H1 (cell line): ENCODE results near the gene CYLD. TPM values are rescaled to one million over a fixed set of nuclear protein-coding genes. Genes with fewer than 3 reads are reported as not detected.
A peak's percentile ranks its signal among the peaks of the same experiment; 100 is the strongest.

Source experiments
- CTCF ChIA-PET: fragments of 300-600 bp; sonication (Branson Sonifier 250); formaldehyde crosslinking; loops from one replicate; lab custom pipeline; 2021; ENCODE audit not compliant: partially characterized antibody; lab: Charles Lee
- POLR2A ChIA-PET: fragments of 300-600 bp; sonication (Branson Sonifier 250); formaldehyde crosslinking; loops from one replicate; lab custom pipeline; 2021; ENCODE audit warnings: inconsistent platforms; ENCODE audit not compliant: partially characterized antibody; lab: Charles Lee
- DNase-seq, 2 experiments: peaks; one replicate each; pipeline versions ENCODE4 v3.0.0 to v3.0.0-alpha.2; 2010 to 2022; ENCODE audit warnings: low spot score in 2 of 2, low read depth in 1 of 2, mixed read lengths in 1 of 2
- FAIRE-seq: peaks from 2 replicates; lab custom pipeline; 2011; peaks lifted over from hg19 to GRCh38; lab: Jason Lieb, UNC
- H2AFZ ChIP-seq: 2 replicates; pipeline ENCODE4 v1.8.1; 2012; ENCODE audit warnings: low read length, inconsistent platforms
- H2AK5ac ChIP-seq: 2 replicates; pipeline ENCODE4 v1.6.1; 2013; ENCODE audit warnings: low read depth, low read length
- H2BK120ac ChIP-seq: replicated peaks from 2 replicates; pipeline ENCODE3; 2013; ENCODE audit warnings: low read depth, low read length, inconsistent platforms
- H2BK12ac ChIP-seq: 2 replicates; pipeline ENCODE4 v1.6.1; 2013; ENCODE audit warnings: low read depth, low read length
- H2BK15ac ChIP-seq: 2 replicates; pipeline ENCODE4 v1.6.1; 2013; ENCODE audit warnings: low read length
- H2BK20ac ChIP-seq: 2 replicates; pipeline ENCODE4 v1.6.1; 2013; ENCODE audit warnings: low read length
- H2BK5ac ChIP-seq: 2 replicates; pipeline ENCODE4 v1.6.1; 2013; ENCODE audit warnings: low read depth, low read length
- H3K14ac ChIP-seq: 2 replicates; pipeline ENCODE4 v1.6.1; 2013; ENCODE audit warnings: inconsistent platforms; ENCODE audit not compliant: insufficient read length
- H3K18ac ChIP-seq: 2 replicates; pipeline ENCODE4 v1.6.1; 2013; ENCODE audit warnings: low read length; ENCODE audit errors: extremely low read depth
- H3K23ac ChIP-seq: 2 replicates; pipeline ENCODE4 v1.6.1; 2013; ENCODE audit warnings: inconsistent platforms; ENCODE audit not compliant: insufficient read length
- H3K23me2 ChIP-seq: 2 replicates; pipeline ENCODE4 v1.6.1; 2013; ENCODE audit warnings: low read depth, low read length
- H3K27ac ChIP-seq: 2 replicates; pipeline ENCODE4 v1.6.1; 2011; ENCODE audit warnings: low read depth, low read length, inconsistent platforms
- H3K27me3 ChIP-seq, 4 experiments: replicated peaks in 1 of 4; 1 replicate in 1 of 4; 2 replicates in 3 of 4; pipeline versions ENCODE4 v1.6.1 to v1.8.1; 2011 to 2013; ENCODE audit warnings: low read length in 3 of 4, mild to moderate bottlenecking in 3 of 4, inconsistent platforms in 2 of 4, mixed read lengths in 2 of 4, moderate library complexity in 1 of 4; ENCODE audit not compliant: control insufficient read depth in 3 of 4, insufficient read depth in 3 of 4; ENCODE audit errors: extremely low read depth in 1 of 4
- H3K36me3 ChIP-seq, 4 experiments: 2 replicates each; pipeline versions ENCODE4 v1.6.1 to v1.8.1; 2011 to 2013; ENCODE audit warnings: mild to moderate bottlenecking in 4 of 4, low read length in 3 of 4, moderate library complexity in 2 of 4, control low read depth in 1 of 4, inconsistent platforms in 1 of 4; ENCODE audit not compliant: insufficient read depth in 4 of 4, control insufficient read depth in 2 of 4
- H3K4ac ChIP-seq: replicated peaks from 2 replicates; pipeline ENCODE3; 2013; ENCODE audit warnings: low read length, low read depth, mixed read lengths, inconsistent platforms; ENCODE audit not compliant: insufficient read length
- H3K4me1 ChIP-seq, 4 experiments: replicated peaks in 1 of 4; 1 replicate in 1 of 4; 2 replicates in 3 of 4; pipeline versions ENCODE4 v1.6.1 to v1.8.1; 2011 to 2013; ENCODE audit warnings: low read length in 3 of 4, inconsistent platforms in 2 of 4, mixed read lengths in 1 of 4; ENCODE audit not compliant: insufficient read depth in 4 of 4, control insufficient read depth in 3 of 4
- H3K4me2 ChIP-seq, 2 experiments: 2 replicates each; pipeline versions ENCODE4 v1.6.1 to v1.8.1; 2011 to 2013; ENCODE audit warnings: low read depth in 2 of 2, low read length in 2 of 2, control low read depth in 1 of 2, inconsistent platforms in 1 of 2, mild to moderate bottlenecking in 1 of 2; ENCODE audit not compliant: insufficient read depth in 1 of 2
- H3K4me3 ChIP-seq, 4 experiments: fragments of 200-600, 300-600 bp in 1 of 4; sonication (generic), shearing (Covaris generic), sonication (Bioruptor Twin) in 1 of 4; 2 replicates each; pipeline versions ENCODE4 v1.5.1 to v1.8.1; 2011 to 2016; ENCODE audit warnings: low read length in 4 of 4, low read depth in 3 of 4, control low read depth in 2 of 4, inconsistent platforms in 2 of 4, mild to moderate bottlenecking in 2 of 4, mixed read lengths in 1 of 4, moderate library complexity in 1 of 4; ENCODE audit not compliant: insufficient read depth in 2 of 4; ENCODE audit errors: extremely low read depth in 1 of 4
- H3K56ac ChIP-seq: replicated peaks from 2 replicates; pipeline ENCODE3; 2013; ENCODE audit warnings: low read depth, mild to moderate bottlenecking, mixed read lengths, low read length, inconsistent platforms; ENCODE audit not compliant: insufficient read length
- H3K79me1 ChIP-seq: 2 replicates; pipeline ENCODE4 v1.6.1; 2013; ENCODE audit warnings: low read depth, low read length, control low read depth
- H3K79me2 ChIP-seq, 2 experiments: 2 replicates each; pipeline versions ENCODE4 v1.6.1 to v1.8.1; 2012 to 2013; ENCODE audit warnings: low read length in 2 of 2, mild to moderate bottlenecking in 2 of 2, inconsistent platforms in 1 of 2; ENCODE audit not compliant: insufficient read depth in 2 of 2, control insufficient read depth in 1 of 2
- H3K9ac ChIP-seq, 4 experiments: replicated peaks in 1 of 4; 1 replicate in 1 of 4; 2 replicates in 3 of 4; pipeline versions ENCODE4 v1.6.1 to v1.8.1; 2011 to 2013; ENCODE audit warnings: low read depth in 3 of 4, low read length in 3 of 4, control low read depth in 2 of 4, mild to moderate bottlenecking in 2 of 4, moderate library complexity in 2 of 4, inconsistent platforms in 1 of 4; ENCODE audit errors: extremely low read depth in 1 of 4
- H3K9me3 ChIP-seq, 2 experiments: 2 replicates each; pipeline versions ENCODE4 v1.6.1 to v1.8.1; 2012 to 2013; ENCODE audit warnings: mild to moderate bottlenecking in 2 of 2, moderate library complexity in 2 of 2, control low read depth in 1 of 2, inconsistent platforms in 1 of 2, low read depth in 1 of 2, low read length in 1 of 2, mixed read lengths in 1 of 2; ENCODE audit not compliant: insufficient read depth in 2 of 2
- H4K20me1 ChIP-seq, 2 experiments: replicated peaks in 1 of 2; 2 replicates each; pipeline versions ENCODE3 to v1.8.1; 2011 to 2013; ENCODE audit warnings: inconsistent platforms in 2 of 2, low read length in 2 of 2, mild to moderate bottlenecking in 1 of 2; ENCODE audit not compliant: insufficient read depth in 2 of 2, control insufficient read depth in 1 of 2
- H4K5ac ChIP-seq: 2 replicates; pipeline ENCODE4 v1.6.1; 2013; ENCODE audit warnings: low read length, low read depth, mixed read lengths, inconsistent platforms; ENCODE audit not compliant: insufficient read length
- H4K8ac ChIP-seq: 2 replicates; pipeline ENCODE4 v1.8.0; 2013; ENCODE audit warnings: mild to moderate bottlenecking, moderate library complexity, low read length, inconsistent platforms; ENCODE audit not compliant: insufficient read depth; ENCODE audit errors: extremely low read depth
- H4K91ac ChIP-seq: replicated peaks from 2 replicates; pipeline ENCODE3; 2013; ENCODE audit warnings: low read length, mixed read lengths, inconsistent platforms; ENCODE audit not compliant: insufficient read length
- ASH2L ChIP-seq: fragments of 200-600, 300-600 bp; sonication (generic); IDR thresholded peaks from one replicate; pipeline ENCODE4 v1.7.1; 2017; ENCODE audit warnings: low read length
- ATF3 ChIP-seq: IDR thresholded peaks from 2 replicates; pipeline ENCODE4 v1.6.1; 2011; ENCODE audit warnings: low read depth, mild to moderate bottlenecking, low read length; ENCODE audit not compliant: insufficient read depth
- BCL11A ChIP-seq, 2 experiments: IDR thresholded peaks; one replicate each; pipeline ENCODE4 v1.6.1; 2011; ENCODE audit warnings: low read depth in 2 of 2, low read length in 2 of 2, mild to moderate bottlenecking in 2 of 2
- CHD1 ChIP-seq: IDR thresholded peaks from 2 replicates; pipeline ENCODE4 v1.6.1; 2012; ENCODE audit warnings: low read depth, low read length, improper control_type of control experiment
- CREB1 ChIP-seq: IDR thresholded peaks from 2 replicates; pipeline ENCODE4 v1.6.1; 2012; ENCODE audit warnings: inconsistent platforms
- FOSL1 ChIP-seq: IDR thresholded peaks from 2 replicates; pipeline ENCODE4 v1.6.1; 2011; ENCODE audit warnings: mild to moderate bottlenecking, low read depth, low read length, moderate library complexity; ENCODE audit not compliant: insufficient read depth
- POLR2A ChIP-seq, 2 experiments: IDR thresholded peaks; 1 replicate in 1 of 2; 2 replicates in 1 of 2; pipeline ENCODE4 v1.6.1; 2011; ENCODE audit warnings: low read depth in 2 of 2, low read length in 2 of 2, mild to moderate bottlenecking in 2 of 2; ENCODE audit errors: control extremely low read depth in 1 of 2
- RBBP5 ChIP-seq: IDR thresholded peaks from 2 replicates; pipeline ENCODE4 v1.7.1; 2012; ENCODE audit warnings: low read depth, mild to moderate bottlenecking, inconsistent platforms, low read length, moderate library complexity, borderline replicate concordance
- RFX5 ChIP-seq: IDR thresholded peaks from 2 replicates; pipeline ENCODE4 v1.6.1; 2011; ENCODE audit warnings: low read depth, low read length, improper control_type of control experiment, borderline replicate concordance
- SP1 ChIP-seq: IDR thresholded peaks from 2 replicates; pipeline ENCODE4 v1.6.1; 2011; ENCODE audit warnings: low read depth, low read length
- TBP ChIP-seq: IDR thresholded peaks from 2 replicates; pipeline ENCODE4 v1.6.1; 2011; ENCODE audit warnings: low read depth, low read length, improper control_type of control experiment
- WGBS, 2 experiments: shearing (Covaris generic) in 1 of 2; methylation state at CpG; one replicate each; pipeline versions ENCODE4 v1.1.6 to v1.1.7; 2013 to 2015; ENCODE audit warnings: low lambda C conversion rate in 2 of 2, mixed read lengths in 2 of 2, inconsistent platforms in 1 of 2, low coverage in 1 of 2, missing lambda C conversion rate in 1 of 2; ENCODE audit not compliant: insufficient replicate concordance in 2 of 2, insufficient coverage in 1 of 2, insufficient read length in 1 of 2; ENCODE audit errors: extremely low coverage in 1 of 2, missing lambda C conversion rate in 1 of 2; 5-methylcytosine and 5-hydroxymethylcytosine counted together
- polyA plus RNA-seq, 7 experiments: library from polyadenylated mRNA; depleted of rRNA in 3 of 7; stranded (reverse) in 5 of 7; unstranded in 2 of 7; fragments of >200 nt in 5 of 7; fragments of 200-250 nt in 2 of 7; gene quantifications; 1 replicate in 5 of 7; 2 replicates in 1 of 7; 4 replicates in 1 of 7; pipeline versions ENCODE4 v1.2.1 to v1.2.3, GENCODE V29; 2011 to 2013; ENCODE audit warnings: missing spikeins in 2 of 7, mixed read lengths in 2 of 7
- total RNA-seq: library from RNA; stranded (reverse); fragmentation: NEBNext Ultra II Directional; extraction: Animal tissue kit (Norgen Biotek cat#: 25700); gene quantifications from 2 replicates; pipeline ENCODE4 v1.2.1, GENCODE V29; 2021
- TF ChIP-seq, protein P1 (sequence below): IDR thresholded peaks from 2 replicates; pipeline ENCODE4 v1.6.1; 2012; ENCODE audit warnings: inconsistent platforms

Gene CYLD
- total and polyA plus RNA-seq, 2 of the 8 experiments (the other 6 are each of a cell fraction or from before 2014, with no cell fraction given), result 3.7 to 18.8 TPM

DNA sequence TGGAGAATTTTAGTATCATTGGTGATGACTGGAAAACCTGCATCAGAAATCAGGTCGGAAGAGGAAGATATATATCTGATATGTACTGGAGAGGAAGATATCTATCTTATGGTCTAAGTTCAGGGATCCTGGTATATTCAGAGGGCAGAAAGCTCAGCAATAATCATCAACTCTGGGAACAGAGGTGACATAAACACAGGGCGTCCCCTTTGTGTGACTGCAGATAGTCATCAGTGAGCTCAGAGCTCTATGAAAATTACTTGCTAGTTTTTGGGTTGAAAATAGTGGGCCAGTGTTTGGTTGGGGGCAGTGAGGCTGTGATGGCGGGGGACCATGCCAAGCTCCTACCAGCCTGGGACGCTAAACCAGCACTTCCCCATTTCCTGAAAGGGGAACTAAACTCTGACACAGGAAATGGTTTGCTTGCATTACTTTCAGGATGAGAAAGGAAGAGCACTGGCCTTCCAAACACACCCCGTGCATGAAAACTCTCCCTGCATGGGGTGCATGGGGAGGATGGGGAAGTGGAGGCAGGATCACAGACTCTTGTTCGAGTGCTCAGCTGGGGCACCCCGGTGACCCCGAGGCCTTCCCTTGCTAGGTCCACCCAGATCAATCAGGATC, 32.7 kb upstream of the CYLD start:
- no peak overlapping the region for H3K4ac ChIP-seq
- CTCF ChIA-PET, result interaction anchor here (0.9 to 1.3 kb wide), 3 partner anchors 28 to 44 kb away, joined by 3 to 5 read pairs (median 3); no protein-coding TSS in a partner anchor
- no peak overlapping the region for H4K5ac ChIP-seq
- H4K91ac ChIP-seq, result no peak overlapping the region
- 85% methylated on average over 8 of the region's 8 CpGs; no CpG with 5 or more reads in 1 of the 2 experiments for WGBS, 2 experiments
- H3K23ac ChIP-seq, result no peak overlapping the region
- no peak for DNase-seq
- no peak overlapping the region for H3K4me3 ChIP-seq
- H3K9me3 ChIP-seq, result peaks cover 1 to 11% of the 10 kb centered on the region in 2 experiments; a peak in 3 of 4 replicates
- no peaks in the 10 kb centered on the region for H3K36me3 ChIP-seq
- peak overlapping the region; percentile 11; the same call in 1 of the 2 replicates for H4K8ac ChIP-seq
- H2BK5ac ChIP-seq, result no peak overlapping the region
- peaks cover 0 to 3% (median 0%) of the 10 kb centered on the region in 4 experiments; a peak in 1 of 7 replicates for H3K4me1 ChIP-seq
- H4K20me1 ChIP-seq, result no peaks in the 10 kb centered on the region
- H3K23me2 ChIP-seq, result no peaks in the 10 kb centered on the region
- no peak overlapping the region for H3K4me2 ChIP-seq
- no peak for FAIRE-seq
- no peak overlapping the region for H2BK15ac ChIP-seq
- no peak overlapping the region for H2BK120ac ChIP-seq
- POLR2A ChIA-PET, result no interaction called here
- no peak overlapping the region for H3K27ac ChIP-seq
- no peak overlapping the region for H2BK20ac ChIP-seq
- no peak overlapping the region for H2AK5ac ChIP-seq
- H3K9ac ChIP-seq, result no peak overlapping the region
- no peaks in the 10 kb centered on the region for H3K27me3 ChIP-seq
- H3K79me1 ChIP-seq, result no peaks in the 10 kb centered on the region
- no peak overlapping the region for H3K14ac ChIP-seq
- H3K56ac ChIP-seq, result no peak overlapping the region
- no peaks in the 10 kb centered on the region for H3K79me2 ChIP-seq
- H2AFZ ChIP-seq, result no peak overlapping the region
- no peak overlapping the region for H3K18ac ChIP-seq
- no peak overlapping the region for H2BK12ac ChIP-seq
- TF ChIP-seq FOSL1 (no peak), CHD1 (no peak), CREB1 (no peak), ASH2L (no peak), RFX5 (no peak), BCL11A (IDR thresholded peaks at IDR 0.05; ENCODE audit: low read depth in 2 of 2, low read length in 2 of 2) (no peak), RBBP5 (no peak), POLR2A (IDR thresholded peaks at IDR 0.05; ENCODE audit: control extremely low read depth in 1 of 2, low read depth in 2 of 2, low read length in 2 of 2) (no peak), ATF3 (no peak), SP1 (no peak), TBP (no peak)
- TF ChIP-seq, protein P1, sequence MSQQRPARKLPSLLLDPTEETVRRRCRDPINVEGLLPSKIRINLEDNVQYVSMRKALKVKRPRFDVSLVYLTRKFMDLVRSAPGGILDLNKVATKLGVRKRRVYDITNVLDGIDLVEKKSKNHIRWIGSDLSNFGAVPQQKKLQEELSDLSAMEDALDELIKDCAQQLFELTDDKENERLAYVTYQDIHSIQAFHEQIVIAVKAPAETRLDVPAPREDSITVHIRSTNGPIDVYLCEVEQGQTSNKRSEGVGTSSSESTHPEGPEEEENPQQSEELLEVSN, result no peak
